Measurements from ENCODE around the gene APOBEC3A. TPM values are rescaled to one million over a fixed set of nuclear protein-coding genes. Genes with fewer than 3 reads are reported as not detected.

Gene APOBEC3A
- polyA plus RNA-seq, 1 of the 3 experiments (the other 2 are of a cell fraction) = not detected

DNA sequence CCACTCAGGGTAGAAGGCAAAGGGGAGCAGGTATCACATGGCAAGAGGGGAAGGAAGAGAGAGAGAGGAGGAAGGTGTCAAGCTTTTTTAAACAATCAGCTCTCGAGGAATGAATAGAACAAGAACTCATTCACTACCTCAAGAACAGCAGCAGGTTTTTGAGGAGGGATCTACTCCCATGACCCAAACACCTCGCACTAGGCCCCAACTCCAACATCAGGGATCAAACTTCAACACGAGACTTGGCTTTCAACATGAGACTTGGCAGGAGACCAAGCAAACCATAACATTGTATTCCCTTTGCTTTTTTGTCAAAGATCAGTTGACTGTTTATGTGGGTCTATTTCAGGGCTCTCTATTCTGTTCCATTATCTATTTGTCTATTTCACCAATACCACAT, 26.9 kb upstream of the APOBEC3A start (continued):
- no peak for TF ChIP-seq FOSL2 (IDR thresholded peaks at IDR 0.05; ENCODE audit: borderline replicate concordance, low read depth)

DNA sequence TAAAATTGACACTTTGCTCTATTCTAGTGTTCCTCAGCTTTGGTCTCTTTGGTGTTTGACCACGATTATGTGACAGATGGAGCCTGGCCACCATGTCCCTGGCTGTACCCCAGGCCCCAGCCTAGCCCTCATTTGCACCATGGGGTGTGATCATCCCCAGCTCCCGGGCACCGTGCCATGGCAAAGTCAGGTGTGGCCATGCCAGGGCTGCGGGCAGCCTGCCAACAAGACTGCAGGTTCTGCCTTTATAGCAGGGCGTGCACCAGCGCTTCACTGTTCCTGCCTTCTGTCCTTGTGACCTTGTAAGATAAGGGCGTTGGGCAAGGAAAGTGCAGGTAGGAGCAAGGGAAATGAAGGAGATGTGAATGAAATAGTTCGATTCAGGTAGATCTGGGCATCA, 22.4 kb upstream of the APOBEC3A start:
- Histone ChIP-seq H3K4me3 (ENCODE audit: low read depth in 2 of 2, low read length in 1 of 2) (no peak overlapping the region), H3K36me3 (replicated peaks in 1 of 2; ENCODE audit: control insufficient read depth in 1 of 2, insufficient read depth in 2 of 2, low read length in 1 of 2) (no peaks in the 10 kb centered on the region), H3K9me2 (no peaks in the 10 kb centered on the region), H2AFZ (ENCODE audit: low read depth) (no peak overlapping the region), H3K9me3 (no peaks in the 10 kb centered on the region), H3K79me2 (ENCODE audit: insufficient read depth) (no peaks in the 10 kb centered on the region), H3K4me2 (no peak overlapping the region), H4K20me1 (ENCODE audit: insufficient read depth) (no peaks in the 10 kb centered on the region), H3F3A (replicated peaks; ENCODE audit: insufficient read depth) (no peaks in the 10 kb centered on the region), H3K9ac (no peak overlapping the region), H3K4me1 (ENCODE audit: control insufficient read depth in 1 of 2, insufficient read depth in 2 of 2, low read depth in 1 of 2, low read length in 1 of 2) (no peaks in the 10 kb centered on the region; a peak in 1 of 4 replicates), H3K27ac (ENCODE audit: low read depth in 2 of 2, low read length in 1 of 2) (no peak overlapping the region), H3K27me3 (ENCODE audit: insufficient read depth) (no peaks in the 10 kb centered on the region; the same call in 1 of the 2 replicates)
- 31% methylated on average over 5 of the region's 8 CpGs for WGBS (ENCODE audit: low lambda C conversion rate)
- DNase-seq = no peak
- CTCF ChIA-PET = no interaction called here
- no peak for TF ChIP-seq SMC3 (IDR thresholded peaks at IDR 0.05; ENCODE audit: low read depth, low read length)
- TF ChIP-seq, protein P1, sequence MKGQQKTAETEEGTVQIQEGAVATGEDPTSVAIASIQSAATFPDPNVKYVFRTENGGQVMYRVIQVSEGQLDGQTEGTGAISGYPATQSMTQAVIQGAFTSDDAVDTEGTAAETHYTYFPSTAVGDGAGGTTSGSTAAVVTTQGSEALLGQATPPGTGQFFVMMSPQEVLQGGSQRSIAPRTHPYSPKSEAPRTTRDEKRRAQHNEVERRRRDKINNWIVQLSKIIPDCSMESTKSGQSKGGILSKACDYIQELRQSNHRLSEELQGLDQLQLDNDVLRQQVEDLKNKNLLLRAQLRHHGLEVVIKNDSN (IDR thresholded peaks at IDR 0.05; ENCODE audit: borderline replicate concordance, low read depth) = no peak
- no peak for TF ChIP-seq NFIC (IDR thresholded peaks at IDR 0.05; ENCODE audit: borderline replicate concordance)
- TF ChIP-seq TAF1 (IDR thresholded peaks at IDR 0.05; ENCODE audit: borderline replicate concordance, low read depth, low read length) = no peak
- TF ChIP-seq TEAD4 (IDR thresholded peaks at IDR 0.05; ENCODE audit: borderline replicate concordance, insufficient read depth) = no peak
- TF ChIP-seq RAD21 (IDR thresholded peaks at IDR 0.05; ENCODE audit: low read length) = no peak
- no peak for TF ChIP-seq CHD2 (IDR thresholded peaks at IDR 0.05; ENCODE audit: low read length, partially characterized antibody)
- TF ChIP-seq, protein P2, sequence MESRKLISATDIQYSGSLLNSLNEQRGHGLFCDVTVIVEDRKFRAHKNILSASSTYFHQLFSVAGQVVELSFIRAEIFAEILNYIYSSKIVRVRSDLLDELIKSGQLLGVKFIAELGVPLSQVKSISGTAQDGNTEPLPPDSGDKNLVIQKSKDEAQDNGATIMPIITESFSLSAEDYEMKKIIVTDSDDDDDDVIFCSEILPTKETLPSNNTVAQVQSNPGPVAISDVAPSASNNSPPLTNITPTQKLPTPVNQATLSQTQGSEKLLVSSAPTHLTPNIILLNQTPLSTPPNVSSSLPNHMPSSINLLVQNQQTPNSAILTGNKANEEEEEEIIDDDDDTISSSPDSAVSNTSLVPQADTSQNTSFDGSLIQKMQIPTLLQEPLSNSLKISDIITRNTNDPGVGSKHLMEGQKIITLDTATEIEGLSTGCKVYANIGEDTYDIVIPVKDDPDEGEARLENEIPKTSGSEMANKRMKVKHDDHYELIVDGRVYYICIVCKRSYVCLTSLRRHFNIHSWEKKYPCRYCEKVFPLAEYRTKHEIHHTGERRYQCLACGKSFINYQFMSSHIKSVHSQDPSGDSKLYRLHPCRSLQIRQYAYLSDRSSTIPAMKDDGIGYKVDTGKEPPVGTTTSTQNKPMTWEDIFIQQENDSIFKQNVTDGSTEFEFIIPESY (IDR thresholded peaks at IDR 0.05; ENCODE audit: borderline replicate concordance, low read depth) = no peak
- no peak for TF ChIP-seq YY1 (IDR thresholded peaks at IDR 0.05; ENCODE audit: low read depth)
- POLR2A ChIA-PET = no interaction called here

DNA sequence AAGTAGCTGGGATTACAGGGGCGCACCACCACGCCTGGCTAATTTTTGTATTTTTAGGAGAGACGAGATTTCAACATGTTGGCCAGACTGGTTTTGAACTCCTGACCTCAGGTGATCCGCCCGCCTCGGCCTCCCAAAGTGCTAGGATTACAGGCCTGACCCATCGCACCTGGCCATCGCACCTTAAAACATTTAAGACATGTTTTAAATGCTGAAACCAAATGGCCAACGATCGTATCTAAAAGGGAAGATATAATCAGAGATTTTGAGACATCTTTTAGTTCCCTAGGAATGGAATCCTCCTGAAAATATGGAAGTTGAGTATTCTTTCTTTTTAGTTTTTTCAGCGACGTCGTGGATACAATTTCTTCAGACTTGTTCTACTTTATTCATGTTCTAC, 21.8 kb upstream of the APOBEC3A start:
- Histone ChIP-seq H3K79me2 (ENCODE audit: insufficient read depth) (no peaks in the 10 kb centered on the region), H4K20me1 (ENCODE audit: insufficient read depth) (no peaks in the 10 kb centered on the region), H3K4me1 (ENCODE audit: control insufficient read depth in 1 of 2, insufficient read depth in 2 of 2, low read depth in 1 of 2, low read length in 1 of 2) (no peaks in the 10 kb centered on the region; a peak in 1 of 4 replicates), H3K27ac (ENCODE audit: low read depth in 2 of 2, low read length in 1 of 2) (no peak overlapping the region), H3K4me3 (ENCODE audit: low read depth in 2 of 2, low read length in 1 of 2) (no peak overlapping the region), H3F3A (replicated peaks; ENCODE audit: insufficient read depth) (no peaks in the 10 kb centered on the region), H3K36me3 (replicated peaks in 1 of 2; ENCODE audit: control insufficient read depth in 1 of 2, insufficient read depth in 2 of 2, low read length in 1 of 2) (no peaks in the 10 kb centered on the region), H3K27me3 (ENCODE audit: insufficient read depth) (no peaks in the 10 kb centered on the region; the same call in 1 of the 2 replicates), H3K9me2 (no peaks in the 10 kb centered on the region), H3K9me3 (no peaks in the 10 kb centered on the region), H3K4me2 (no peak overlapping the region), H3K9ac (no peak overlapping the region), H2AFZ (ENCODE audit: low read depth) (no peak overlapping the region)
- CTCF ChIA-PET = no interaction called here
- DNase-seq = no peak
- WGBS (ENCODE audit: low lambda C conversion rate) = 89% methylated on average over 12 of the region's 13 CpGs
- POLR2A ChIA-PET = no interaction called here
- no peak for TF ChIP-seq NFIC (IDR thresholded peaks at IDR 0.05; ENCODE audit: borderline replicate concordance)
- TF ChIP-seq JUND (IDR thresholded peaks at IDR 0.05) = no peak
- TF ChIP-seq SIN3A (IDR thresholded peaks at IDR 0.05; ENCODE audit: borderline replicate concordance, low read depth, low read length) = no peak
- TF ChIP-seq, protein P2 (IDR thresholded peaks at IDR 0.05; ENCODE audit: borderline replicate concordance, low read depth) = no peak
- no peak for TF ChIP-seq RCOR1 (IDR thresholded peaks at IDR 0.05; ENCODE audit: low read length)
- no peak for TF ChIP-seq TAF1 (IDR thresholded peaks at IDR 0.05; ENCODE audit: borderline replicate concordance, low read depth, low read length)
- no peak for TF ChIP-seq TCF12 (IDR thresholded peaks at IDR 0.05)
- TF ChIP-seq FOXM1 (IDR thresholded peaks at IDR 0.05; ENCODE audit: low read depth) = no peak
- no peak for TF ChIP-seq GATA2 (CRISPR knock-in tag; IDR thresholded peaks at IDR 0.05)
- TF ChIP-seq, protein P3, sequence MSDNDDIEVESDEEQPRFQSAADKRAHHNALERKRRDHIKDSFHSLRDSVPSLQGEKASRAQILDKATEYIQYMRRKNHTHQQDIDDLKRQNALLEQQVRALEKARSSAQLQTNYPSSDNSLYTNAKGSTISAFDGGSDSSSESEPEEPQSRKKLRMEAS (IDR thresholded peaks at IDR 0.05; ENCODE audit: low read depth) = no peak
- no peak for TF ChIP-seq MXI1 (IDR thresholded peaks at IDR 0.05; ENCODE audit: low read depth, low read length)
- no peak for TF ChIP-seq RXRA (IDR thresholded peaks at IDR 0.05; ENCODE audit: borderline replicate concordance, low read depth)
- TF ChIP-seq RFX5 (IDR thresholded peaks at IDR 0.05; ENCODE audit: low read length) = no peak
